Astrocyte of the cerebellum (primary cell): ENCODE results near the gene GAPDH.

Source experiments
- DNase-seq: peaks from one replicate; pipeline ENCODE4 v3.0.0-alpha.2; 2011; ENCODE audit warnings: low read depth
- H3K4me3 ChIP-seq: 2 replicates; pipeline ENCODE4 v1.5.1; 2011; ENCODE audit warnings: mild to moderate bottlenecking, low read depth, low read length, moderate library complexity
- CTCF ChIP-seq: IDR thresholded peaks from 2 replicates; pipeline ENCODE4 v1.5.1; 2012; ENCODE audit warnings: low read length, low read depth, moderate library complexity, mild to moderate bottlenecking; ENCODE audit errors: missing control alignments
- in situ Hi-C: cut with HindIII; loops from 2 replicates; pipeline ENCODE4 v1.10.0; 2017; ENCODE audit warnings: low sequenced_read_pairs

Gene GAPDH

GRCh38 chr12:6522193-6522592 lies 12.1 kb upstream of the GAPDH start:
- H3K4me3 ChIP-seq: no peak overlapping the region
- TF ChIP-seq CTCF: no peak
- no peak for DNase-seq
- in situ Hi-C loops: no loop called here

GRCh38 chr12:6523708-6524107 lies 10.6 kb upstream of the GAPDH start:
- TF ChIP-seq CTCF: no peak
- in situ Hi-C loops: no loop called here
- no peak overlapping the region for H3K4me3 ChIP-seq
- DNase-seq: no peak

- no peak overlapping the region for H3K4me3 ChIP-seq
- no peak for TF ChIP-seq CTCF
- no peak for DNase-seq
- in situ Hi-C loops: no loop called here
Measured at GRCh38 chr12:6524648-6525047, 9.7 kb upstream of the GAPDH start.

DNA sequence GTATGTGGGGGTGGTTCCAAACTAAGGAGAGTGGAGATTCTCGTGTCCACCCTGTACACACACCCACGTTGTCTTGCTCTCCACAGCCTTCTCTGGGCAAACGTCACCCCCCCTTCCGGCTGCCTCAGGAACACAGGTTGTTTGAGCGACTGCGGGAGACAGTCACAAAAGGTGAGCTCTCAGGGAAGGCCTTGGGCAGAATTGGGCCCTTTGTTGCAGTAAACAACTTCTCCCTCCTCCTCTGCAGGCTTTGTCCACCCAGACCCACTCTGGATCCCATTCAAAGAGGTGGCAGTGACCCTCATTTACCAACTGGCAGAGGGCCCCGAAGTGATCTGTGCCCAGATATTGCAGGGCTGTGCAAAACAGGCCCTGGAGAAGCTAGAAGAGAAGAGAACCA lies 8.1 kb upstream of the GAPDH start:
- no peak for DNase-seq
- no peak overlapping the region for H3K4me3 ChIP-seq
- TF ChIP-seq CTCF: no peak
- in situ Hi-C loops: no loop called here

DNA sequence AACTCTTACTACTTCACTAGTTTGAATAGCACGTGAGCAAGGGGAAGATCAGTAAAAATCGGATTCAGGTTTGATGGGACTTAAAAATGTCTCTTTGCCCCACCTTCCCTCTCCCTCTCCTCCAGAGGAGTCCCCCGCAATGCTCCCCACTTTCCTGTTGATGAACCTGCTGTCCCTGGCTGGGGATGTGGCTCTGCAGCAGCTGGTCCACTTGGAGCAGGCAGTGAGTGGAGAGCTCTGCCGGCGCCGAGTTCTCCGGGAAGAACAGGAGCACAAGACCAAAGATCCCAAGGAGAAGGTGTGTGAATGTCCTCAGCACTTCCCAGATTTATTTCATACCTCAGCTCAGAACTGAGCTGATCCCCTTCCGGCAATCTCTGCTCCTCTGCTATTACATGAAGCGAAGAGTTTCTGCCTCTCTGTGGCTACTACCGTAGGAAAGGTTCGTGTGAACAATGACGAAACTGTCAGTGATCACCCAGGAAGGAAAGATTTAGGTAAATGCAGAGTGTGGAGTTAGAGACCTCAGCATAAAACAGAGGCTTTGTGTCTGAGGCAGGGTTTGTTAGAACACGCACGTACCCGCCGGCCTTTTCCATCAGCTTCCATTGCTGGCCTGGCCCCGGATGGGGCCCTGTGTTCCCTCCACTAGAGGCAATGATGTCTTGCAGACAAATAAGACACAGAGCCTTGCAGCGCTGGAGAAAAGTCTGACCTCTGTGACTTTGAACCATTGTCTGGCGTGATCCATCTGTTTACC lies 7.4 kb upstream of the GAPDH start:
- H3K4me3 ChIP-seq: no peak overlapping the region
- in situ Hi-C loops: no loop called here
- DNase-seq: no peak
- no peak for TF ChIP-seq CTCF

DNA sequence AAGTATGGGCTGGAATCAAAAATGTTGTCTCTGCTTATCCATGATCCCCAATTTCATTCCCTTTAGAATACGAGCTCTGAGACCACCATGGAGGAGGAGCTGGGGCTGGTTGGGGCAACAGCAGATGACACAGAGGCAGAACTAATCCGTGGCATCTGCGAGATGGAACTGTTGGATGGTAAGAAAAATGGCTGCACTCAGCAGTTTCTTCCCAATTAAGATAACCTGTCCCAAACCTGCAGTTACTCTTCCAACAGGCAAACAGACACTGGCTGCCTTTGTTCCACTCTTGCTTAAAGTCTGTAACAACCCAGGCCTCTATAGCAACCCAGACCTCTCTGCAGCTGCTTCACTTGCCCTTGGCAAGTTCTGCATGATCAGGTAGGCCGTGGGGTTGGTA lies 6.6 kb upstream of the GAPDH start:
- no peak for DNase-seq

More for the DNA sequence above, 6.6 kb upstream of the GAPDH start:
- in situ Hi-C loops: no loop called here
- no peak for TF ChIP-seq CTCF
- no peak overlapping the region for H3K4me3 ChIP-seq
